Trophoblast cell (in vitro differentiated cells and primary cell): Measurements from ENCODE around the gene SIPA1L3.

Experiments
- DNase-seq, 2 donors: peaks; one replicate each; pipeline ENCODE4 v3.0.0-alpha.2; 2016
- H2AFZ ChIP-seq: 2 replicates; pipeline ENCODE4 v1.6.1; 2013; ENCODE audit warnings: low read length, moderate library complexity, mild to moderate bottlenecking; ENCODE audit not compliant: insufficient read depth, poor library complexity
- H2AK5ac ChIP-seq: 2 replicates; pipeline ENCODE4 v1.6.1; 2013; ENCODE audit warnings: mild to moderate bottlenecking, low read length
- H2BK120ac ChIP-seq: 2 replicates; pipeline ENCODE4 v1.6.1; 2013; ENCODE audit warnings: low read length, mild to moderate bottlenecking, moderate library complexity; ENCODE audit not compliant: insufficient read depth, poor library complexity
- H2BK12ac ChIP-seq: 2 replicates; pipeline ENCODE4 v1.6.1; 2013; ENCODE audit warnings: mild to moderate bottlenecking, low read length, moderate library complexity
- H2BK5ac ChIP-seq: 2 replicates; pipeline ENCODE4 v1.6.1; 2013; ENCODE audit warnings: low read length, low read depth, moderate library complexity, mild to moderate bottlenecking; ENCODE audit not compliant: poor library complexity
- H3K14ac ChIP-seq: 2 replicates; pipeline ENCODE4 v1.6.1; 2013; ENCODE audit warnings: mild to moderate bottlenecking, low read length
- H3K18ac ChIP-seq: 2 replicates; pipeline ENCODE4 v1.6.1; 2013; ENCODE audit warnings: mild to moderate bottlenecking, low read length
- H3K23ac ChIP-seq: 2 replicates; pipeline ENCODE4 v1.6.1; 2013; ENCODE audit warnings: low read length
- H3K27ac ChIP-seq: 2 replicates; pipeline ENCODE4 v1.5.1; 2013; ENCODE audit warnings: low read depth, mild to moderate bottlenecking, inconsistent platforms, low read length, moderate library complexity
- H3K27me3 ChIP-seq: 2 replicates; pipeline ENCODE4 v1.6.1; 2013; ENCODE audit warnings: inconsistent platforms, mild to moderate bottlenecking, low read length, moderate library complexity; ENCODE audit not compliant: insufficient read depth
- H3K36me3 ChIP-seq, 2 experiments: 1 replicate in 1 of 2; 2 replicates in 1 of 2; pipeline ENCODE4 v1.6.1; 2013; ENCODE audit warnings: low read length in 2 of 2, mild to moderate bottlenecking in 2 of 2, moderate library complexity in 1 of 2; ENCODE audit not compliant: insufficient read depth in 2 of 2, control insufficient read depth in 1 of 2
- H3K4ac ChIP-seq: 2 replicates; pipeline ENCODE4 v1.6.1; 2013; ENCODE audit warnings: low read depth, mild to moderate bottlenecking, low read length, moderate library complexity
- H3K4me1 ChIP-seq, 2 experiments: 1 replicate in 1 of 2; 2 replicates in 1 of 2; pipeline ENCODE4 v1.6.1; 2013; ENCODE audit warnings: low read length in 2 of 2, mild to moderate bottlenecking in 2 of 2, moderate library complexity in 1 of 2; ENCODE audit not compliant: insufficient read depth in 2 of 2, control insufficient read depth in 1 of 2
- H3K4me2 ChIP-seq: 2 replicates; pipeline ENCODE4 v1.6.1; 2013; ENCODE audit warnings: inconsistent platforms, mild to moderate bottlenecking, low read length, moderate library complexity
- H3K4me3 ChIP-seq: 2 replicates; pipeline ENCODE4 v1.5.1; 2013; ENCODE audit warnings: mild to moderate bottlenecking, low read depth, low read length, inconsistent platforms
- H3K79me1 ChIP-seq: one replicate; pipeline ENCODE4 v1.6.1; 2013; ENCODE audit warnings: low read length
- H3K79me2 ChIP-seq: 2 replicates; pipeline ENCODE4 v1.6.1; 2013; ENCODE audit warnings: low read length, mild to moderate bottlenecking; ENCODE audit not compliant: control insufficient read depth, insufficient read depth, poor library complexity
- H3K9ac ChIP-seq: 2 replicates; pipeline ENCODE4 v1.6.1; 2013; ENCODE audit warnings: mild to moderate bottlenecking, low read length
- H3K9me3 ChIP-seq: 2 replicates; pipeline ENCODE4 v1.6.1; 2013; ENCODE audit warnings: low read depth, mild to moderate bottlenecking, control low read depth, inconsistent platforms, low read length; ENCODE audit not compliant: insufficient read depth
- H4K12ac ChIP-seq: 2 replicates; pipeline ENCODE4 v1.6.1; 2013; ENCODE audit warnings: low read depth, mild to moderate bottlenecking, low read length, moderate library complexity
- H4K8ac ChIP-seq: 2 replicates; pipeline ENCODE4 v1.6.1; 2013; ENCODE audit warnings: low read depth, mild to moderate bottlenecking, low read length, moderate library complexity
- H4K91ac ChIP-seq: one replicate; pipeline ENCODE4 v1.6.1; 2013; ENCODE audit warnings: low read depth, mild to moderate bottlenecking, low read length, moderate library complexity
- WGBS: extraction: QIAGEN DNeasy Blood & Tissue Kit; methylation state at CpG from one replicate; pipeline ENCODE4 v1.1.7; 2013; ENCODE audit warnings: missing lambda C conversion rate; ENCODE audit not compliant: insufficient read length, insufficient coverage; ENCODE audit errors: extremely low coverage; 5-methylcytosine and 5-hydroxymethylcytosine counted together

The SIPA1L3 gene

GRCh38 chr19:38139122-38139521 is 232.1 kb downstream of the SIPA1L3 start:
- H3K9me3 ChIP-seq: peaks cover 1% of the 10 kb centered on the region
- H2BK5ac ChIP-seq: no peak overlapping the region
- peaks cover 0 to 2% of the 10 kb centered on the region in 2 experiments for H3K36me3 ChIP-seq
- H3K27me3 ChIP-seq: no peaks in the 10 kb centered on the region
- no peak overlapping the region for H3K27ac ChIP-seq
- H3K23ac ChIP-seq: no peak overlapping the region
- no peaks in the 10 kb centered on the region for H3K79me2 ChIP-seq
- no peak overlapping the region for H4K8ac ChIP-seq
- H2AFZ ChIP-seq: no peak overlapping the region
- no CpG with 5 or more reads among the region's 6 CpGs for WGBS
- H3K4me1 ChIP-seq: peaks cover 2 to 8% of the 10 kb centered on the region in 2 experiments
- H2AK5ac ChIP-seq: no peak overlapping the region
- H3K4me2 ChIP-seq: no peak overlapping the region
- H2BK120ac ChIP-seq: no peak overlapping the region
- no peak overlapping the region for H2BK12ac ChIP-seq
- no peak overlapping the region for H4K12ac ChIP-seq
- no peak overlapping the region for H4K91ac ChIP-seq
- no peak overlapping the region for H3K4ac ChIP-seq
- H3K14ac ChIP-seq: no peak overlapping the region
- H3K9ac ChIP-seq: no peak overlapping the region
- no peak overlapping the region for H3K4me3 ChIP-seq
- H3K79me1 ChIP-seq: no peaks in the 10 kb centered on the region
- no peak for DNase-seq
- H3K18ac ChIP-seq: no peak overlapping the region

- no peak overlapping the region for H4K12ac ChIP-seq
- DNase-seq: no peak
- H3K4me2 ChIP-seq: no peak overlapping the region
- H3K79me1 ChIP-seq: no peaks in the 10 kb centered on the region
- 100% methylated on average over 1 of the region's 13 CpGs for WGBS
- no peak overlapping the region for H2BK120ac ChIP-seq
- no peaks in the 10 kb centered on the region for H3K27me3 ChIP-seq
- H3K4ac ChIP-seq: no peak overlapping the region
- H2BK5ac ChIP-seq: no peak overlapping the region
- no peak overlapping the region for H3K4me3 ChIP-seq
- H2AK5ac ChIP-seq: no peak overlapping the region
- H3K14ac ChIP-seq: no peak overlapping the region
- no peak overlapping the region for H3K9ac ChIP-seq
- no peak overlapping the region for H3K23ac ChIP-seq
- no peak overlapping the region for H2AFZ ChIP-seq
- no peaks in the 10 kb centered on the region for H3K79me2 ChIP-seq
- no peak overlapping the region for H4K91ac ChIP-seq
- no peak overlapping the region for H3K27ac ChIP-seq
- no peak overlapping the region for H4K8ac ChIP-seq
- no peak overlapping the region for H2BK12ac ChIP-seq
- H3K18ac ChIP-seq: no peak overlapping the region
- H3K9me3 ChIP-seq: no peaks in the 10 kb centered on the region
- H3K36me3 ChIP-seq: peaks cover 0 to 2% of the 10 kb centered on the region in 2 experiments
- H3K4me1 ChIP-seq: no peaks in the 10 kb centered on the region
Measured at GRCh38 chr19:38141108-38141507, 234.1 kb downstream of the SIPA1L3 start.

- no peak overlapping the region for H2AFZ ChIP-seq
- no peak overlapping the region for H3K4ac ChIP-seq
- H2BK5ac ChIP-seq: no peak overlapping the region
- H3K9ac ChIP-seq: no peak overlapping the region
- no peak overlapping the region for H4K91ac ChIP-seq
- H3K4me1 ChIP-seq: no peaks in the 10 kb centered on the region
- H3K27me3 ChIP-seq: no peaks in the 10 kb centered on the region
- H3K79me1 ChIP-seq: no peaks in the 10 kb centered on the region
- H3K27ac ChIP-seq: no peak overlapping the region
- peak; percentile 15 to 56 for DNase-seq
- no peak overlapping the region for H3K4me2 ChIP-seq
- H2BK12ac ChIP-seq: no peak overlapping the region
- no peaks in the 10 kb centered on the region for H3K9me3 ChIP-seq
- H3K23ac ChIP-seq: no peak overlapping the region
- no peak overlapping the region for H4K8ac ChIP-seq
- peaks cover 0 to 2% of the 10 kb centered on the region in 2 experiments for H3K36me3 ChIP-seq
- no peak overlapping the region for H2AK5ac ChIP-seq
- H3K79me2 ChIP-seq: no peaks in the 10 kb centered on the region
- H3K18ac ChIP-seq: no peak overlapping the region
- WGBS: no CpG with 5 or more reads among the region's 17 CpGs
- no peak overlapping the region for H4K12ac ChIP-seq
- no peak overlapping the region for H3K14ac ChIP-seq
- H2BK120ac ChIP-seq: no peak overlapping the region
- H3K4me3 ChIP-seq: no peak overlapping the region
Measured at GRCh38 chr19:38142176-38143035, 235.4 kb downstream of the SIPA1L3 start.

GRCh38 chr19:38143847-38144246 is 236.8 kb downstream of the SIPA1L3 start:
- H3K4me3 ChIP-seq: no peak overlapping the region
- no peaks in the 10 kb centered on the region for H3K27me3 ChIP-seq
- H3K9ac ChIP-seq: no peak overlapping the region
- no peaks in the 10 kb centered on the region for H3K4me1 ChIP-seq
- peaks cover 0 to 2% of the 10 kb centered on the region in 2 experiments for H3K36me3 ChIP-seq
- no peak overlapping the region for H3K14ac ChIP-seq
- no peak overlapping the region for H2AK5ac ChIP-seq
- DNase-seq: no peak
- no peak overlapping the region for H3K18ac ChIP-seq
- no peaks in the 10 kb centered on the region for H3K79me2 ChIP-seq
- H4K8ac ChIP-seq: no peak overlapping the region
- H2BK12ac ChIP-seq: no peak overlapping the region
- no peak overlapping the region for H4K12ac ChIP-seq
- no peak overlapping the region for H3K27ac ChIP-seq
- H2BK5ac ChIP-seq: no peak overlapping the region
- WGBS: no CpG with 5 or more reads among the region's 5 CpGs
- no peak overlapping the region for H2BK120ac ChIP-seq
- H2AFZ ChIP-seq: no peak overlapping the region
- no peak overlapping the region for H4K91ac ChIP-seq
- H3K79me1 ChIP-seq: no peaks in the 10 kb centered on the region
- H3K4me2 ChIP-seq: no peak overlapping the region
- no peak overlapping the region for H3K4ac ChIP-seq
- no peak overlapping the region for H3K23ac ChIP-seq
- H3K9me3 ChIP-seq: peaks cover 2% of the 10 kb centered on the region
